ENCODE results near the gene GAB1. TPM values are rescaled to one million over a fixed set of nuclear protein-coding genes. Genes with fewer than 3 reads are reported as not detected.

GAB1 gene
- total and polyA plus RNA-seq, 2 of the 8 experiments (the other 6 are each of a cell fraction or from before 2014, with no cell fraction given) = 6.8 to 21.3 TPM

DNA sequence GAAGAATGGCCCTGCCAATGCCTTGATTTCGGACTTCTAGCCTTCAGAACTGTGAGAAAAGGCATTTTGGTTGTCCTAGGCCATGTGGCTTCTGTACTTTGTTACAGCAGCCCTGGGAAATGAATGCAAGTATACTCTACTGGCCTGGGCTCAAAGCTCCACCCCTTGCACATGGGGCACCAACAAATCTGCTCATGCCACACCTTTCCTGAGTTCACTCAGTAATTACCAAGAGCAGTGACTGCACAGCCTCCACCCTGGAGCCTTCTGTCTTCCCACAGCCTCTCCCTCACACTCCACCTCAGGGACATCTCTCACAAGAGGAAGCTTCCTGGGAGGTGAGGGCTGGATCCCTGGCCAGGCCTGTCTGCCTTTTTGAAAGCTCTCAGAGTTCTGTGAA, 29.1 kb upstream of the GAB1 start:
- Histone ChIP-seq H3K23me2 (ENCODE audit: low read depth, low read length) (no peaks in the 10 kb centered on the region), H3K9me3 (ENCODE audit: insufficient read depth in 2 of 2, low read depth in 1 of 2, low read length in 1 of 2) (no peaks in the 10 kb centered on the region), H3K23ac (ENCODE audit: insufficient read length) (no peak overlapping the region), H2BK5ac (ENCODE audit: low read depth, low read length) (no peak overlapping the region), H4K5ac (ENCODE audit: insufficient read length, low read depth, low read length) (no peak overlapping the region), H4K20me1 (replicated peaks in 1 of 2; ENCODE audit: control insufficient read depth in 1 of 2, insufficient read depth in 2 of 2, low read length in 2 of 2) (no peaks in the 10 kb centered on the region), H4K91ac (replicated peaks; ENCODE audit: insufficient read length, low read length) (no peak overlapping the region), H2AK5ac (ENCODE audit: low read depth, low read length) (no peak overlapping the region), H2BK12ac (ENCODE audit: low read depth, low read length) (no peak overlapping the region), H2BK20ac (ENCODE audit: low read length) (no peak overlapping the region), H3K4me1 (replicated peaks in 1 of 4; ENCODE audit: control insufficient read depth in 3 of 4, insufficient read depth in 4 of 4, low read length in 3 of 4) (no peaks in the 10 kb centered on the region), H2AFZ (ENCODE audit: low read length) (no peak overlapping the region; the same call in 1 of the 2 replicates), H3K9ac (replicated peaks in 1 of 4; ENCODE audit: extremely low read depth in 1 of 4, low read depth in 3 of 4, low read length in 3 of 4) (no peak overlapping the region), H2BK15ac (ENCODE audit: low read length) (no peak overlapping the region), H3K14ac (ENCODE audit: insufficient read length) (no peak overlapping the region), H2BK120ac (replicated peaks; ENCODE audit: low read depth, low read length) (no peak overlapping the region), H3K27ac (ENCODE audit: low read depth, low read length) (no peak overlapping the region), H3K56ac (replicated peaks; ENCODE audit: insufficient read length, low read depth, low read length) (no peak overlapping the region), H3K27me3 (replicated peaks in 1 of 4; ENCODE audit: control insufficient read depth in 3 of 4, extremely low read depth in 1 of 4, insufficient read depth in 3 of 4, low read length in 3 of 4) (no peaks in the 10 kb centered on the region), H3K4me3 (ENCODE audit: extremely low read depth in 1 of 4, insufficient read depth in 2 of 4, low read depth in 3 of 4, low read length in 4 of 4) (no peak overlapping the region), H3K4ac (replicated peaks; ENCODE audit: insufficient read length, low read depth, low read length) (no peak overlapping the region), H4K8ac (ENCODE audit: extremely low read depth, insufficient read depth, low read length) (no peak overlapping the region; the same call in 1 of the 2 replicates), H3K36me3 (ENCODE audit: control insufficient read depth in 2 of 4, insufficient read depth in 4 of 4, low read length in 3 of 4) (no peaks in the 10 kb centered on the region), H3K4me2 (ENCODE audit: insufficient read depth in 1 of 2, low read depth in 2 of 2, low read length in 2 of 2) (no peak overlapping the region), H3K18ac (ENCODE audit: extremely low read depth, low read length) (no peak overlapping the region), H3K79me1 (ENCODE audit: low read depth, low read length) (no peaks in the 10 kb centered on the region), H3K79me2 (ENCODE audit: control insufficient read depth in 1 of 2, insufficient read depth in 2 of 2, low read length in 2 of 2) (no peaks in the 10 kb centered on the region)
- DNase-seq (ENCODE audit: low read depth in 1 of 2, low spot score in 2 of 2) (no peak), FAIRE-seq (no peak)
- CTCF ChIA-PET (ENCODE audit: partially characterized antibody) = interaction anchor here (0.8 kb wide), 1 partner anchor 89 kb away, joined by 3 read pairs; no protein-coding TSS in a partner anchor
- no peak for TF ChIP-seq TCF12 (IDR thresholded peaks at IDR 0.05; ENCODE audit: low read depth, low read length)
- TF ChIP-seq MAFK (IDR thresholded peaks at IDR 0.05; ENCODE audit: low read depth, low read length) = no peak
- no peak for TF ChIP-seq BACH1 (IDR thresholded peaks at IDR 0.05; ENCODE audit: low read length)
- no peak for TF ChIP-seq TAF1 (IDR thresholded peaks at IDR 0.05; ENCODE audit: low read depth, low read length)
- no peak for TF ChIP-seq CTBP2 (IDR thresholded peaks at IDR 0.05; ENCODE audit: borderline replicate concordance, insufficient read depth, insufficient read length, low read length)
- TF ChIP-seq GABPA (IDR thresholded peaks at IDR 0.05; ENCODE audit: borderline replicate concordance, insufficient read depth, low read length) = no peak
- TF ChIP-seq, protein P1, sequence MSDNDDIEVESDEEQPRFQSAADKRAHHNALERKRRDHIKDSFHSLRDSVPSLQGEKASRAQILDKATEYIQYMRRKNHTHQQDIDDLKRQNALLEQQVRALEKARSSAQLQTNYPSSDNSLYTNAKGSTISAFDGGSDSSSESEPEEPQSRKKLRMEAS (IDR thresholded peaks at IDR 0.05) = no peak
- no peak for TF ChIP-seq JUND (IDR thresholded peaks at IDR 0.05; ENCODE audit: low read length)
- TF ChIP-seq, protein P2, sequence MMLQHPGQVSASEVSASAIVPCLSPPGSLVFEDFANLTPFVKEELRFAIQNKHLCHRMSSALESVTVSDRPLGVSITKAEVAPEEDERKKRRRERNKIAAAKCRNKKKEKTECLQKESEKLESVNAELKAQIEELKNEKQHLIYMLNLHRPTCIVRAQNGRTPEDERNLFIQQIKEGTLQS (IDR thresholded peaks at IDR 0.05; ENCODE audit: insufficient read depth, low read depth, low read length) = no peak
- 75% methylated on average over 1 of the region's 1 CpG; no CpG with 5 or more reads in 1 of the 2 experiments for WGBS, 2 experiments (ENCODE audit: extremely low coverage in 1 of 2, insufficient coverage in 1 of 2, insufficient read length in 1 of 2, insufficient replicate concordance in 2 of 2, low coverage in 1 of 2, low lambda C conversion rate in 2 of 2, missing lambda C conversion rate in 1 of 2)
- POLR2A ChIA-PET (ENCODE audit: partially characterized antibody) = no interaction called here
